Measurements from ENCODE around the gene MAPKAP1.

Gene MAPKAP1

GRCh38 chr9:125659201-125659840, 47.7 kb downstream of the MAPKAP1 start:
- no peak for FAIRE-seq
- TF ChIP-seq SPI1 (IDR thresholded peaks at IDR 0.05; ENCODE audit: low read depth, low read length) (no peak), POLR2A (IDR thresholded peaks at IDR 0.05; ENCODE audit: low read depth, low read length) (no peak), POLR2AphosphoS5 (IDR thresholded peaks at IDR 0.05; ENCODE audit: low read depth, low read length) (no peak), TAF1 (IDR thresholded peaks at IDR 0.05; ENCODE audit: low read depth, low read length) (no peak), POU2F2 (IDR thresholded peaks at IDR 0.05; ENCODE audit: low read depth, low read length) (no peak), PAX5 (IDR thresholded peaks at IDR 0.05; ENCODE audit: insufficient read depth, low read length, severe bottlenecking) (no peak)
- DNase-seq (ENCODE audit: insufficient read length, low spot score): no peak

GRCh38 chr9:125656560-125656959, 50.4 kb downstream of the MAPKAP1 start:
- DNase-seq (ENCODE audit: insufficient read length, low spot score) (no peak), FAIRE-seq (no peak)
- TF ChIP-seq PAX5 (IDR thresholded peaks at IDR 0.05; ENCODE audit: insufficient read depth, low read length, severe bottlenecking): no peak
- TF ChIP-seq POLR2A (IDR thresholded peaks at IDR 0.05; ENCODE audit: low read depth, low read length): no peak
- no peak for TF ChIP-seq POU2F2 (IDR thresholded peaks at IDR 0.05; ENCODE audit: low read depth, low read length)
- no peak for TF ChIP-seq POLR2AphosphoS5 (IDR thresholded peaks at IDR 0.05; ENCODE audit: low read depth, low read length)
- TF ChIP-seq TAF1 (IDR thresholded peaks at IDR 0.05; ENCODE audit: low read depth, low read length): no peak
- no peak for TF ChIP-seq SPI1 (IDR thresholded peaks at IDR 0.05; ENCODE audit: low read depth, low read length)

GRCh38 chr9:125655691-125656410, 51.2 kb downstream of the MAPKAP1 start:
- FAIRE-seq: no peak
- TF ChIP-seq PAX5 (IDR thresholded peaks at IDR 0.05; ENCODE audit: insufficient read depth, low read length, severe bottlenecking): no peak
- TF ChIP-seq POLR2AphosphoS5 (IDR thresholded peaks at IDR 0.05; ENCODE audit: low read depth, low read length): no peak
- no peak for TF ChIP-seq POLR2A (IDR thresholded peaks at IDR 0.05; ENCODE audit: low read depth, low read length)
- no peak for TF ChIP-seq TAF1 (IDR thresholded peaks at IDR 0.05; ENCODE audit: low read depth, low read length)
- no peak for TF ChIP-seq POU2F2 (IDR thresholded peaks at IDR 0.05; ENCODE audit: low read depth, low read length)
- TF ChIP-seq SPI1 (IDR thresholded peaks at IDR 0.05; ENCODE audit: low read depth, low read length): no peak
- no peak for DNase-seq (ENCODE audit: insufficient read length, low spot score)

- no peak for FAIRE-seq
Observed at GRCh38 chr9:125655066-125655633, 51.9 kb downstream of the MAPKAP1 start.

GRCh38 chr9:125654121-125654520, 52.9 kb downstream of the MAPKAP1 start:
- no peak for FAIRE-seq
- no peak for TF ChIP-seq SPI1 (IDR thresholded peaks at IDR 0.05; ENCODE audit: low read depth, low read length)
- TF ChIP-seq POLR2A (IDR thresholded peaks at IDR 0.05; ENCODE audit: low read depth, low read length): no peak
- TF ChIP-seq TAF1 (IDR thresholded peaks at IDR 0.05; ENCODE audit: low read depth, low read length): no peak
- TF ChIP-seq POLR2AphosphoS5 (IDR thresholded peaks at IDR 0.05; ENCODE audit: low read depth, low read length): no peak
- TF ChIP-seq PAX5 (IDR thresholded peaks at IDR 0.05; ENCODE audit: insufficient read depth, low read length, severe bottlenecking): no peak
- no peak for TF ChIP-seq POU2F2 (IDR thresholded peaks at IDR 0.05; ENCODE audit: low read depth, low read length)
- no peak for DNase-seq (ENCODE audit: insufficient read length, low spot score)

More at GRCh38 chr9:125655066-125655633, 51.9 kb downstream of the MAPKAP1 start:
- TF ChIP-seq POLR2AphosphoS5 (IDR thresholded peaks at IDR 0.05; ENCODE audit: low read depth, low read length) (no peak), TAF1 (IDR thresholded peaks at IDR 0.05; ENCODE audit: low read depth, low read length) (no peak), PAX5 (IDR thresholded peaks at IDR 0.05; ENCODE audit: insufficient read depth, low read length, severe bottlenecking) (no peak), POU2F2 (IDR thresholded peaks at IDR 0.05; ENCODE audit: low read depth, low read length) (no peak), POLR2A (IDR thresholded peaks at IDR 0.05; ENCODE audit: low read depth, low read length) (no peak), SPI1 (IDR thresholded peaks at IDR 0.05; ENCODE audit: low read depth, low read length) (no peak)
- no peak for DNase-seq (ENCODE audit: insufficient read length, low spot score)

GRCh38 chr9:125653325-125653724, 53.7 kb downstream of the MAPKAP1 start:
- DNase-seq (ENCODE audit: insufficient read length, low spot score) (no peak), FAIRE-seq (no peak)
- TF ChIP-seq POU2F2 (IDR thresholded peaks at IDR 0.05; ENCODE audit: low read depth, low read length) (no peak), PAX5 (IDR thresholded peaks at IDR 0.05; ENCODE audit: insufficient read depth, low read length, severe bottlenecking) (no peak), POLR2A (IDR thresholded peaks at IDR 0.05; ENCODE audit: low read depth, low read length) (no peak), POLR2AphosphoS5 (IDR thresholded peaks at IDR 0.05; ENCODE audit: low read depth, low read length) (no peak), SPI1 (IDR thresholded peaks at IDR 0.05; ENCODE audit: low read depth, low read length) (no peak), TAF1 (IDR thresholded peaks at IDR 0.05; ENCODE audit: low read depth, low read length) (no peak)

- FAIRE-seq (no peak), DNase-seq (ENCODE audit: insufficient read length, low spot score) (no peak)
- TF ChIP-seq POLR2A (IDR thresholded peaks at IDR 0.05; ENCODE audit: low read depth, low read length): no peak
- no peak for TF ChIP-seq POU2F2 (IDR thresholded peaks at IDR 0.05; ENCODE audit: low read depth, low read length)
- TF ChIP-seq POLR2AphosphoS5 (IDR thresholded peaks at IDR 0.05; ENCODE audit: low read depth, low read length): no peak
- no peak for TF ChIP-seq TAF1 (IDR thresholded peaks at IDR 0.05; ENCODE audit: low read depth, low read length)
Observed at GRCh38 chr9:125652759-125653158, 54.2 kb downstream of the MAPKAP1 start.

GRCh38 chr9:125652233-125652594, 54.8 kb downstream of the MAPKAP1 start:
- FAIRE-seq: no peak
- TF ChIP-seq PAX5 (IDR thresholded peaks at IDR 0.05; ENCODE audit: insufficient read depth, low read length, severe bottlenecking): no peak
- TF ChIP-seq TAF1 (IDR thresholded peaks at IDR 0.05; ENCODE audit: low read depth, low read length): no peak
- no peak for TF ChIP-seq POLR2AphosphoS5 (IDR thresholded peaks at IDR 0.05; ENCODE audit: low read depth, low read length)
- TF ChIP-seq POU2F2 (IDR thresholded peaks at IDR 0.05; ENCODE audit: low read depth, low read length): no peak
- DNase-seq (ENCODE audit: insufficient read length, low spot score): no peak

- no peak for FAIRE-seq
- TF ChIP-seq TAF1 (IDR thresholded peaks at IDR 0.05; ENCODE audit: low read depth, low read length): no peak
- TF ChIP-seq SPI1 (IDR thresholded peaks at IDR 0.05; ENCODE audit: low read depth, low read length): no peak
- TF ChIP-seq POLR2AphosphoS5 (IDR thresholded peaks at IDR 0.05; ENCODE audit: low read depth, low read length): no peak
- TF ChIP-seq POU2F2 (IDR thresholded peaks at IDR 0.05; ENCODE audit: low read depth, low read length): no peak
- TF ChIP-seq POLR2A (IDR thresholded peaks at IDR 0.05; ENCODE audit: low read depth, low read length): no peak
- no peak for TF ChIP-seq PAX5 (IDR thresholded peaks at IDR 0.05; ENCODE audit: insufficient read depth, low read length, severe bottlenecking)
- DNase-seq (ENCODE audit: insufficient read length, low spot score): no peak
Observed at GRCh38 chr9:125651576-125652232, 55.3 kb downstream of the MAPKAP1 start.
